A673 (cell line): Measurements from ENCODE around the gene MCCD1.

ENCODE experiments used
- EZH2 ChIP-seq: fragments of 200-600 bp; sonication (generic); IDR thresholded peaks from 2 replicates; pipeline ENCODE4 v1.6.1; 2017; ENCODE audit warnings: borderline replicate concordance, low read depth, mild to moderate bottlenecking, mixed read lengths, antibody characterized with exemption, low read length; ENCODE audit not compliant: poor library complexity, severe bottlenecking
- TF ChIP-seq, protein P1 (sequence below): fragments of 300-800, 200-600 bp; sonication (generic); conservative IDR thresholded peaks from 2 replicates; pipeline ENCODE4 v1.5.1; 2017; ENCODE audit warnings: low read depth, mild to moderate bottlenecking, antibody characterized with exemption, low read length, moderate library complexity, mixed read lengths

DNA sequence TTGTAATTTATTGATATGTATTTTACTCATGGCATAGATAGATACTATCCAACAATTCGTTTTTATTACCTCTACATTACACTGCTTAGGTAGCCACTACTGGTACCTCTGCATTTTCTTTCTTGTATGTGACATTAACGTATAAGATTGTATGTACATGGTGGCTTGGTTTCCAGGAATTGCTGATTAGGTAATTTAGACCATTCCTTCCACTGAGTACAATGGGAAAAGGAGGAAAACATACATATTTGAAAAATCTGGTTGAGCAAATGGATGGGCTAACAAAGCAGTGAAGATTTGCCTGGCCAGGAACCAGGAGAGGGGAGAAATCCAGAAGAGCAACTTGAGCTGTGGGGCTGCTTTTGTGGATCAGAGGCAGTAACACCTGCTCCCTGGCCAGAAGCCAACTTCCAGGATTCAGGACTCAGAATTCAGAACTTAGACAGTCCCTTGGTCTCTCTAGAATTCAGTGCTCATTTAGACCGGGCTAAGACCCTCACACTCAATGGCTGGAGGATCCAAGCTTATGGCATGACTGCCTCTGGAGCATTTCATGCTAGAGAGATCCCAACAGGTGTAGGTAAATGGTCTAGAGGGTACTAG is 48.7 kb upstream of the MCCD1 start:
- TF ChIP-seq, protein P1, sequence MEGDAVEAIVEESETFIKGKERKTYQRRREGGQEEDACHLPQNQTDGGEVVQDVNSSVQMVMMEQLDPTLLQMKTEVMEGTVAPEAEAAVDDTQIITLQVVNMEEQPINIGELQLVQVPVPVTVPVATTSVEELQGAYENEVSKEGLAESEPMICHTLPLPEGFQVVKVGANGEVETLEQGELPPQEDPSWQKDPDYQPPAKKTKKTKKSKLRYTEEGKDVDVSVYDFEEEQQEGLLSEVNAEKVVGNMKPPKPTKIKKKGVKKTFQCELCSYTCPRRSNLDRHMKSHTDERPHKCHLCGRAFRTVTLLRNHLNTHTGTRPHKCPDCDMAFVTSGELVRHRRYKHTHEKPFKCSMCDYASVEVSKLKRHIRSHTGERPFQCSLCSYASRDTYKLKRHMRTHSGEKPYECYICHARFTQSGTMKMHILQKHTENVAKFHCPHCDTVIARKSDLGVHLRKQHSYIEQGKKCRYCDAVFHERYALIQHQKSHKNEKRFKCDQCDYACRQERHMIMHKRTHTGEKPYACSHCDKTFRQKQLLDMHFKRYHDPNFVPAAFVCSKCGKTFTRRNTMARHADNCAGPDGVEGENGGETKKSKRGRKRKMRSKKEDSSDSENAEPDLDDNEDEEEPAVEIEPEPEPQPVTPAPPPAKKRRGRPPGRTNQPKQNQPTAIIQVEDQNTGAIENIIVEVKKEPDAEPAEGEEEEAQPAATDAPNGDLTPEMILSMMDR: no peak
- no peak for TF ChIP-seq EZH2
